HepG2 (cell line): Measurements from ENCODE around the gene CYB5B. TPM values are rescaled to one million over a fixed set of nuclear protein-coding genes. Genes with fewer than 3 reads are reported as not detected.

Source experiments
- AGO2 ChIP-seq: fragments of 200-400 bp; formaldehyde crosslinking; optimal IDR thresholded peaks from 2 replicates; pipeline ENCODE3; 2017; ENCODE audit warnings: mild to moderate bottlenecking, low read depth, low read length, moderate library complexity
- AKAP8 ChIP-seq: sonication (generic); formaldehyde crosslinking; IDR thresholded peaks from 2 replicates; pipeline ENCODE4 v1.5.1; 2020; ENCODE audit warnings: mild to moderate bottlenecking, missing genetic modification reagents
- ARNT ChIP-seq: fragments of 450-650 bp; IDR thresholded peaks from 2 replicates; pipeline ENCODE4 v1.6.1; 2017
- CBX2 ChIP-seq, 2 experiments: fragments of 200-600 bp in 1 of 2; sonication (generic); formaldehyde crosslinking in 1 of 2; IDR thresholded peaks; 2 replicates each; pipeline versions ENCODE4 v1.7.0 to v1.8.1; 2018 to 2022; ENCODE audit warnings: low read depth in 2 of 2, low read length in 1 of 2, mild to moderate bottlenecking in 1 of 2, missing genetic modification reagents in 1 of 2
- ELF1 ChIP-seq: sonication (generic); formaldehyde crosslinking; IDR thresholded peaks from 2 replicates; pipeline ENCODE4 v1.4.0; 2020; ENCODE audit warnings: missing genetic modification reagents
- JARID2 ChIP-seq: sonication (generic); formaldehyde crosslinking; IDR thresholded peaks from 2 replicates; pipeline ENCODE4 v1.8.1; 2023; ENCODE audit warnings: missing genetic modification reagents, inconsistent platforms; ENCODE audit not compliant: insufficient replicate concordance
- KAT2B ChIP-seq: fragments of 150-350 bp; IDR thresholded peaks from 2 replicates; pipeline ENCODE4 v1.6.1; 2014; ENCODE audit warnings: low read depth, low read length, borderline replicate concordance
- MAF1 ChIP-seq: sonication (generic); formaldehyde crosslinking; IDR thresholded peaks from 2 replicates; pipeline ENCODE4 v1.5.0; 2020; ENCODE audit warnings: missing genetic modification reagents, borderline replicate concordance
- MAFK ChIP-seq, 2 experiments: IDR thresholded peaks in 1 of 2; conservative IDR thresholded peaks in 1 of 2; 2 replicates each; pipeline ENCODE4 v1.6.1; 2011; ENCODE audit warnings: improper control_type of control experiment in 2 of 2, low read length in 2 of 2
- MYNN ChIP-seq: sonication (generic); formaldehyde crosslinking; IDR thresholded peaks from 2 replicates; pipeline ENCODE4 v1.4.0; 2020; ENCODE audit warnings: mild to moderate bottlenecking, low read depth, missing genetic modification reagents
- RFX5 ChIP-seq: IDR thresholded peaks from 2 replicates; pipeline ENCODE4 v1.6.1; 2011; ENCODE audit warnings: low read depth, low read length, improper control_type of control experiment
- SALL2 ChIP-seq: sonication (generic); formaldehyde crosslinking; IDR thresholded peaks from 2 replicates; pipeline ENCODE4 v1.8.1; 2023; ENCODE audit warnings: mild to moderate bottlenecking, missing genetic modification reagents, inconsistent platforms
- SYNCRIP ChIP-seq: fragments of 200-400 bp; formaldehyde crosslinking; IDR thresholded peaks from 2 replicates; pipeline ENCODE4 v1.6.1; 2018; ENCODE audit warnings: mild to moderate bottlenecking, low read depth, low read length; ENCODE audit not compliant: insufficient read depth
- TCF7 ChIP-seq: sonication (generic); IDR thresholded peaks from 2 replicates; pipeline ENCODE4 v1.6.1; 2016; ENCODE audit warnings: antibody characterized with exemption, low read depth
- ZBTB7A ChIP-seq: sonication (generic); formaldehyde crosslinking; IDR thresholded peaks from 2 replicates; pipeline ENCODE4 v1.8.0; 2022; ENCODE audit warnings: mild to moderate bottlenecking, missing genetic modification reagents
- ZNF367 ChIP-seq: sonication (generic); formaldehyde crosslinking; IDR thresholded peaks from 2 replicates; pipeline ENCODE4 v1.4.0; 2020; ENCODE audit warnings: missing genetic modification reagents, borderline replicate concordance
- ZNF678 ChIP-seq: sonication (generic); formaldehyde crosslinking; IDR thresholded peaks from 2 replicates; pipeline ENCODE4 v1.4.0; 2020; ENCODE audit warnings: mild to moderate bottlenecking, missing genetic modification reagents
- polyA plus RNA-seq, 8 experiments: library from polyadenylated mRNA; depleted of rRNA in 3 of 8; stranded (reverse) in 7 of 8; unstranded in 1 of 8; fragments of >200 nt; fragmentation: Illumina TruSeq in 4 of 8; extraction: Trizol in 4 of 8; gene quantifications; 2 replicates each; pipeline versions ENCODE4 v1.2.1 to v1.2.3, GENCODE V29; 2011 to 2016; ENCODE audit warnings: low read depth in 4 of 8, missing spikeins in 1 of 8, mixed read lengths in 1 of 8; ENCODE audit not compliant: insufficient read depth in 1 of 8
- total RNA-seq, 5 experiments: library from RNA; depleted of rRNA; stranded (reverse); fragments of >200 nt; fragmentation: Illumina TruSeq; extraction: Trizol; gene quantifications; 2 replicates each; pipeline ENCODE4 v1.2.3, GENCODE V29; 2016; ENCODE audit warnings: low read depth in 1 of 5
- TF ChIP-seq, protein P1 (sequence below): sonication (generic); formaldehyde crosslinking; IDR thresholded peaks from 2 replicates; pipeline ENCODE4 v1.5.0; 2020; ENCODE audit warnings: mild to moderate bottlenecking, low read depth, missing genetic modification reagents, borderline replicate concordance
- TF ChIP-seq, protein P2 (sequence below): sonication (generic); formaldehyde crosslinking; IDR thresholded peaks from 2 replicates; pipeline ENCODE4 v1.5.0; 2020; ENCODE audit warnings: mild to moderate bottlenecking, missing genetic modification reagents, moderate library complexity
- TF ChIP-seq, protein P3 (sequence below): sonication (generic); formaldehyde crosslinking; IDR thresholded peaks from 2 replicates; pipeline ENCODE4 v1.5.0; 2020; ENCODE audit warnings: mild to moderate bottlenecking, missing genetic modification reagents
- TF ChIP-seq, protein P4 (sequence below), 2 experiments: fragments of 450-650 bp in 1 of 2; sonication (generic) in 1 of 2; formaldehyde crosslinking; IDR thresholded peaks; 2 replicates each; pipeline versions ENCODE4 v1.5.0 to v1.8.0; 2020 to 2022; ENCODE audit warnings: mild to moderate bottlenecking in 1 of 2, missing genetic modification reagents in 1 of 2
- TF ChIP-seq, protein P5 (sequence below): IDR thresholded peaks from 2 replicates; pipeline ENCODE4 v1.6.1; 2016; ENCODE audit warnings: missing compliant biosample characterization, missing genetic modification reagents, borderline replicate concordance

The CYB5B gene
- total and polyA plus RNA-seq, 2 of the 13 experiments (the other 11 are each of a cell fraction or from before 2014, with no cell fraction given), result 234 to 432 TPM

DNA sequence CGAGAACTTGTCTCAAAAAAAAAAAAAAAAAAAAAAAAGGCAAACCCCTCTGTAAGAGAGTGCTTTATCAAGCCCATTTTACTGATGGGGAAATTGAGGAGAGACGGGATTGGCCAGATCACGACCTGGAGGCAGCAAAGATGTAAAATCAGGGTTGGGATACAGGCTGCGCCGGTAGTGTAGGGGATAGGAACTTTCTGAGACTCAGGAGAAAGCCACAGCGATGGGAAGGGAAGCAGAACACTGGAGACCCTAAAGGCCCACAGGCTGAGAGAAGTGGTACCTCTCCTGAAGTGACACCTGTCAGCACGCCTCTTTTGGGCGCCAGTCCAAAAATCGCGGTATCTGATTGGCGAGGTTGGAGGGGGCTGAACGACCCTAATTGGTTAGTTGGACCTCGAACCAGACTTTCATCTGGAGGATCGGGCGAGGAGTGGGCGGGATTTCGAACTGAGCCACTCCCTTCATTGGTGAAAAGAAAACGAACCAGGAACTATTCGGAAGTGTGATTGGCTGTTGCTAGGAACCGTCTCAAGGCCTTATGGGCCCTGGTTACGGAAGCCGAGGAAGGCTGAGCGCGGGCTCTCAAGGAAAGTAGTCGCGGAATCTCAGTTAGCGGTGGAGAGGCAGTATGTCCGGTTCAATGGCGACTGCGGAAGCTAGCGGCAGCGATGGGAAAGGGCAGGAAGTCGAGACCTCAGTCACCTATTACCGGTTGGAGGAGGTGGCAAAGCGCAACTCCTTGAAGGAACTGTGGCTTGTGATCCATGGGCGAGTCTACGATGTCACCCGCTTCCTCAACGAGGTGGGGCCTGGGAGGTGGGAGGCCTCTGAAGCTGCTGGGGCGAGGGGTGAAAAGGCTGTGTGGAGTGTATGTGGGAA, at the start of gene CYB5B (continued):
- no peak for TF ChIP-seq MAFK (conservative IDR thresholded peaks at IDR 0.05 in 1 of 2, IDR thresholded peaks at IDR 0.05 in 1 of 2; ENCODE audit: low read length in 2 of 2)
- TF ChIP-seq SYNCRIP, result no peak
- TF ChIP-seq AKAP8 (CRISPR knock-in tag), result no peak
- peak; percentile 64 for TF ChIP-seq RFX5
- no peak for TF ChIP-seq ARNT
- TF ChIP-seq ZBTB7A (CRISPR knock-in tag), result peak; percentile 57
- TF ChIP-seq, protein P1, sequence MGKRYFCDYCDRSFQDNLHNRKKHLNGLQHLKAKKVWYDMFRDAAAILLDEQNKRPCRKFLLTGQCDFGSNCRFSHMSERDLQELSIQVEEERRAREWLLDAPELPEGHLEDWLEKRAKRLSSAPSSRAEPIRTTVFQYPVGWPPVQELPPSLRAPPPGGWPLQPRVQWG (CRISPR knock-in tag), result no peak
- TF ChIP-seq MAF1, result 0 out of 2 replicates have a peak, but pooled peaks have one; percentile 30
- TF ChIP-seq, protein P2, sequence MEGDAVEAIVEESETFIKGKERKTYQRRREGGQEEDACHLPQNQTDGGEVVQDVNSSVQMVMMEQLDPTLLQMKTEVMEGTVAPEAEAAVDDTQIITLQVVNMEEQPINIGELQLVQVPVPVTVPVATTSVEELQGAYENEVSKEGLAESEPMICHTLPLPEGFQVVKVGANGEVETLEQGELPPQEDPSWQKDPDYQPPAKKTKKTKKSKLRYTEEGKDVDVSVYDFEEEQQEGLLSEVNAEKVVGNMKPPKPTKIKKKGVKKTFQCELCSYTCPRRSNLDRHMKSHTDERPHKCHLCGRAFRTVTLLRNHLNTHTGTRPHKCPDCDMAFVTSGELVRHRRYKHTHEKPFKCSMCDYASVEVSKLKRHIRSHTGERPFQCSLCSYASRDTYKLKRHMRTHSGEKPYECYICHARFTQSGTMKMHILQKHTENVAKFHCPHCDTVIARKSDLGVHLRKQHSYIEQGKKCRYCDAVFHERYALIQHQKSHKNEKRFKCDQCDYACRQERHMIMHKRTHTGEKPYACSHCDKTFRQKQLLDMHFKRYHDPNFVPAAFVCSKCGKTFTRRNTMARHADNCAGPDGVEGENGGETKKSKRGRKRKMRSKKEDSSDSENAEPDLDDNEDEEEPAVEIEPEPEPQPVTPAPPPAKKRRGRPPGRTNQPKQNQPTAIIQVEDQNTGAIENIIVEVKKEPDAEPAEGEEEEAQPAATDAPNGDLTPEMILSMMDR (CRISPR knock-in tag), result peak; percentile 43
- TF ChIP-seq CBX2 (IDR thresholded peaks at IDR 0.05; ENCODE audit: low read depth, low read length), result no peak
- TF ChIP-seq CBX2 (CRISPR knock-in tag; IDR thresholded peaks at IDR 0.05; ENCODE audit: low read depth), result no peak
- no peak for TF ChIP-seq JARID2 (CRISPR knock-in tag)
- TF ChIP-seq TCF7, result no peak
- TF ChIP-seq, protein P3, sequence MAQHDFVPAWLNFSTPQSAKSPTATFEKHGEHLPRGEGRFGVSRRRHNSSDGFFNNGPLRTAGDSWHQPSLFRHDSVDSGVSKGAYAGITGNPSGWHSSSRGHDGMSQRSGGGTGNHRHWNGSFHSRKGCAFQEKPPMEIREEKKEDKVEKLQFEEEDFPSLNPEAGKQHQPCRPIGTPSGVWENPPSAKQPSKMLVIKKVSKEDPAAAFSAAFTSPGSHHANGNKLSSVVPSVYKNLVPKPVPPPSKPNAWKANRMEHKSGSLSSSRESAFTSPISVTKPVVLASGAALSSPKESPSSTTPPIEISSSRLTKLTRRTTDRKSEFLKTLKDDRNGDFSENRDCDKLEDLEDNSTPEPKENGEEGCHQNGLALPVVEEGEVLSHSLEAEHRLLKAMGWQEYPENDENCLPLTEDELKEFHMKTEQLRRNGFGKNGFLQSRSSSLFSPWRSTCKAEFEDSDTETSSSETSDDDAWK (CRISPR knock-in tag), result no peak
- TF ChIP-seq SALL2, result no peak
- peak; percentile 80; the same call in 1 of the 2 replicates for TF ChIP-seq ZNF678 (CRISPR knock-in tag)
- TF ChIP-seq, protein P4, sequence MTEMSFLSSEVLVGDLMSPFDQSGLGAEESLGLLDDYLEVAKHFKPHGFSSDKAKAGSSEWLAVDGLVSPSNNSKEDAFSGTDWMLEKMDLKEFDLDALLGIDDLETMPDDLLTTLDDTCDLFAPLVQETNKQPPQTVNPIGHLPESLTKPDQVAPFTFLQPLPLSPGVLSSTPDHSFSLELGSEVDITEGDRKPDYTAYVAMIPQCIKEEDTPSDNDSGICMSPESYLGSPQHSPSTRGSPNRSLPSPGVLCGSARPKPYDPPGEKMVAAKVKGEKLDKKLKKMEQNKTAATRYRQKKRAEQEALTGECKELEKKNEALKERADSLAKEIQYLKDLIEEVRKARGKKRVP (CRISPR knock-in tag; IDR thresholded peaks at IDR 0.05), result peak in 1 of 2 experiments; percentile 62; a peak in 2 of 4 replicates
- TF ChIP-seq, protein P5, sequence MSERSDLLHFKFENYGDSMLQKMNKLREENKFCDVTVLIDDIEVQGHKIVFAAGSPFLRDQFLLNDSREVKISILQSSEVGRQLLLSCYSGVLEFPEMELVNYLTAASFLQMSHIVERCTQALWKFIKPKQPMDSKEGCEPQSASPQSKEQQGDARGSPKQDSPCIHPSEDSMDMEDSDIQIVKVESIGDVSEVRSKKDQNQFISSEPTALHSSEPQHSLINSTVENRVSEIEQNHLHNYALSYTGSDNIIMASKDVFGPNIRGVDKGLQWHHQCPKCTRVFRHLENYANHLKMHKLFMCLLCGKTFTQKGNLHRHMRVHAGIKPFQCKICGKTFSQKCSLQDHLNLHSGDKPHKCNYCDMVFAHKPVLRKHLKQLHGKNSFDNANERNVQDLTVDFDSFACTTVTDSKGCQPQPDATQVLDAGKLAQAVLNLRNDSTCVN, result no peak
- TF ChIP-seq KAT2B, result no peak
- TF ChIP-seq MYNN (CRISPR knock-in tag), result peak; percentile 60; the same call in 1 of the 2 replicates
- TF ChIP-seq ZNF367 (CRISPR knock-in tag), result no peak
- peak; percentile 33 for TF ChIP-seq AGO2
- peak; percentile 91 for TF ChIP-seq ELF1 (CRISPR knock-in tag)
